MCF 10A (cell line): Measurements from ENCODE around the gene MAP3K5. TPM values are rescaled to one million over a fixed set of nuclear protein-coding genes. Genes with fewer than 3 reads are reported as not detected.
A peak's percentile ranks its signal among the peaks of the same experiment; 100 is the strongest.

Source experiments
- BruUV-seq: library from RNA; stranded (reverse); fragments of 400-500 nt; replicated peaks from 2 replicates; lab custom pipeline; 2021; lab: Mats Ljungman, UMichigan
- CTCF ChIA-PET: fragments of 300-600 bp; sonication (Branson Sonifier 250); formaldehyde crosslinking; extraction: SDS; loops from one replicate; lab custom pipeline; 2021; ENCODE audit warnings: antibody characterized with exemption, inconsistent platforms; lab: Yijun Ruan, JAX
- POLR2A ChIA-PET: fragments of 300-600, 350-650 bp; sonication (Branson Sonifier 250); formaldehyde crosslinking; extraction: SDS; loops from one replicate; lab custom pipeline; 2020; ENCODE audit warnings: antibody characterized with exemption, inconsistent platforms; lab: Yijun Ruan, JAX
- DNase-seq: peaks from one replicate; pipeline ENCODE4 v3.0.0-alpha.2; 2018; ENCODE audit not compliant: unreplicated experiment
- H3K27ac Mint-ChIP-seq: one replicate; pipeline ENCODE4 v1.8.0; 2022; ENCODE audit warnings: mild to moderate bottlenecking, low read depth, mixed read lengths; ENCODE audit not compliant: unreplicated experiment
- H3K27me3 Mint-ChIP-seq: one replicate; pipeline ENCODE4 v1.8.0; 2022; ENCODE audit warnings: mixed read lengths; ENCODE audit not compliant: insufficient read depth, unreplicated experiment
- H3K36me3 Mint-ChIP-seq: one replicate; pipeline ENCODE4 v1.8.0; 2022; ENCODE audit warnings: mild to moderate bottlenecking, moderate library complexity, mixed read lengths; ENCODE audit not compliant: insufficient read depth, unreplicated experiment
- H3K4me1 Mint-ChIP-seq: one replicate; pipeline ENCODE4 v1.8.0; 2022; ENCODE audit warnings: mixed read lengths; ENCODE audit not compliant: insufficient read depth, unreplicated experiment
- H3K4me3 Mint-ChIP-seq: one replicate; pipeline ENCODE4 v1.8.0; 2022; ENCODE audit warnings: mild to moderate bottlenecking, moderate library complexity, mixed read lengths; ENCODE audit not compliant: unreplicated experiment
- H3K9me3 Mint-ChIP-seq: one replicate; pipeline ENCODE4 v1.8.0; 2022; ENCODE audit warnings: mixed read lengths; ENCODE audit not compliant: unreplicated experiment
- CTCF ChIP-seq: fragments of 200-600 bp; IDR thresholded peaks from one replicate; pipeline ENCODE4 v1.8.0; 2022; ENCODE audit warnings: antibody characterized with exemption, mild to moderate bottlenecking; ENCODE audit not compliant: unreplicated experiment
- intact Hi-C: fragments of 100-400 bp; cut with micrococcal nuclease; formaldehyde crosslinking; loops from 2 replicates; pipeline ENCODE4 v1.14.1; 2022
- total RNA-seq: library from RNA; stranded (reverse); gene quantifications from 2 replicates; pipeline ENCODE4 v1.2.3, GENCODE V29; 2022

The MAP3K5 gene
- total RNA-seq, 1 experiment from 2014 or later: 8.4 TPM

GRCh38 chr6:136607932-136608772, 184.1 kb downstream of the MAP3K5 start:
- TF ChIP-seq CTCF: peak; percentile 67
- H3K9me3 Mint-ChIP-seq: no peaks in the 10 kb centered on the region
- H3K4me1 Mint-ChIP-seq: peaks cover 37% of the 10 kb centered on the region
- peak; percentile 91 for DNase-seq
- peak overlapping the region; percentile 94 for H3K27ac Mint-ChIP-seq
- peaks cover 20% of the 10 kb centered on the region for H3K36me3 Mint-ChIP-seq
- no peaks in the 10 kb centered on the region for H3K27me3 Mint-ChIP-seq
- intact Hi-C loops: loop anchor here (1.0 kb wide), 1 partner anchor 36 kb away; no protein-coding TSS in a partner anchor
- BruUV-seq: no TSS peak
- H3K4me3 Mint-ChIP-seq: peak overlapping the region; percentile 11
- ChIA-PET CTCF (interaction anchor here (0.6 to 2.2 kb wide), 6 partner anchors 9 to 308 kb away, joined by 3 to 11 read pairs (median 4); partner anchors contain the start of gene MAP3K5), POLR2A (interaction anchor here (0.5 to 2.1 kb wide), 11 partner anchors 16 to 1273 kb away, joined by 3 to 8 read pairs (median 4); partner anchors contain the start of genes BCLAF1 and MAP3K5)

- H3K4me3 Mint-ChIP-seq: no peak overlapping the region
- ChIA-PET POLR2A (interaction anchor here (0.7 to 2.1 kb wide), 13 partner anchors 13 to 1272 kb away, joined by 3 to 8 read pairs (median 4); partner anchors contain the start of genes BCLAF1 and MAP3K5), CTCF (interaction anchor here (0.7 to 2.2 kb wide), 5 partner anchors 16 to 184 kb away, joined by 3 to 11 read pairs (median 4); partner anchors contain the start of gene MAP3K5)
- no peak overlapping the region for H3K27ac Mint-ChIP-seq
- DNase-seq: peak; percentile 71
- H3K9me3 Mint-ChIP-seq: no peaks in the 10 kb centered on the region
- peaks cover 37% of the 10 kb centered on the region for H3K4me1 Mint-ChIP-seq
- no peak for TF ChIP-seq CTCF
- intact Hi-C loops: no loop called here
- peaks cover 21% of the 10 kb centered on the region for H3K36me3 Mint-ChIP-seq
- no peaks in the 10 kb centered on the region for H3K27me3 Mint-ChIP-seq
- no TSS peak for BruUV-seq
Measured at GRCh38 chr6:136607204-136607931, 184.9 kb downstream of the MAP3K5 start.

- no TSS peak for BruUV-seq
- CTCF ChIA-PET: interaction anchor here (1.1 kb wide), 1 partner anchor 21 kb away, joined by 4 read pairs; no protein-coding TSS in a partner anchor
Measured at GRCh38 chr6:136604928-136605510, 187.3 kb downstream of the MAP3K5 start.

More at GRCh38 chr6:136604928-136605510, 187.3 kb downstream of the MAP3K5 start:
- Mint-ChIP-seq H3K27ac (no peak overlapping the region), H3K36me3 (peaks cover 13% of the 10 kb centered on the region), H3K27me3 (no peaks in the 10 kb centered on the region), H3K9me3 (no peaks in the 10 kb centered on the region), H3K4me1 (peaks cover 29% of the 10 kb centered on the region), H3K4me3 (no peak overlapping the region)
- DNase-seq: no peak
- TF ChIP-seq CTCF: no peak
- POLR2A ChIA-PET: no interaction called here
- intact Hi-C loops: no loop called here
